Neural cell (in vitro differentiated cells): ENCODE measurements around the gene DNAJC15. TPM values are rescaled to one million over a fixed set of nuclear protein-coding genes. Genes with fewer than 3 reads are reported as not detected.

ENCODE experiments used
- H2AFZ ChIP-seq: fragments of 200-600, 300-800 bp; sonication (generic), shearing (Covaris generic); 2 replicates; pipeline ENCODE4 v1.6.0; 2014; ENCODE audit warnings: low read depth, mild to moderate bottlenecking, antibody characterized with exemption, low read length, moderate library complexity
- H3F3A ChIP-seq: fragments of 200-600 bp; shearing (Covaris generic); 2 replicates; pipeline ENCODE4 v1.6.1; 2016; ENCODE audit warnings: mild to moderate bottlenecking, moderate library complexity, mixed read lengths, antibody characterized with exemption, low read length; ENCODE audit not compliant: insufficient read depth, poor library complexity, severe bottlenecking
- H3K27ac ChIP-seq: fragments of 200-600, 300-800 bp; sonication (generic), shearing (Covaris generic); 2 replicates; pipeline ENCODE4 v1.5.1; 2014; ENCODE audit warnings: mild to moderate bottlenecking, low read length, moderate library complexity
- H3K27me3 ChIP-seq: fragments of 300-800, 200-600 bp; sonication (generic), shearing (Covaris generic); 2 replicates; pipeline ENCODE4 v1.6.0; 2014; ENCODE audit warnings: mild to moderate bottlenecking, low read depth, low read length, moderate library complexity; ENCODE audit not compliant: insufficient read depth
- H3K36me3 ChIP-seq: fragments of 300-800, 200-600 bp; sonication (generic), shearing (Covaris generic); 2 replicates; pipeline ENCODE4 v1.5.1; 2014; ENCODE audit warnings: mild to moderate bottlenecking, antibody characterized with exemption, low read length, moderate library complexity; ENCODE audit not compliant: insufficient read depth
- H3K4me2 ChIP-seq: fragments of 300-800, 200-600 bp; sonication (generic), shearing (Covaris generic); 2 replicates; pipeline ENCODE4 v1.6.0; 2014; ENCODE audit warnings: mild to moderate bottlenecking, low read length
- H3K4me3 ChIP-seq: fragments of 300-800, 200-600 bp; sonication (generic), shearing (Covaris generic); 2 replicates; pipeline ENCODE4 v1.5.1; 2014; ENCODE audit warnings: mild to moderate bottlenecking, low read length, moderate library complexity
- H3K79me2 ChIP-seq: fragments of 200-600 bp; shearing (Covaris generic); replicated peaks from 2 replicates; pipeline ENCODE4 v1.6.0; 2014; ENCODE audit warnings: mild to moderate bottlenecking, low read length, moderate library complexity; ENCODE audit not compliant: insufficient read depth
- H3K9ac ChIP-seq: fragments of 300-800, 200-600 bp; sonication (generic), shearing (Covaris generic); 2 replicates; pipeline ENCODE4 v1.6.1; 2016; ENCODE audit warnings: mild to moderate bottlenecking, low read length, mixed read lengths
- H3K9me2 ChIP-seq: fragments of 200-600 bp; shearing (Covaris generic); 2 replicates; pipeline ENCODE4 v1.6.1; 2016; ENCODE audit warnings: mild to moderate bottlenecking, low read length, mixed read lengths; ENCODE audit not compliant: insufficient read depth
- H3K9me3 ChIP-seq: fragments of 200-600, 300-800 bp; sonication (generic), shearing (Covaris generic); 2 replicates; pipeline ENCODE4 v1.6.1; 2016; ENCODE audit warnings: mild to moderate bottlenecking, mixed run types, low read length, moderate library complexity, mixed read lengths
- H4K20me1 ChIP-seq: fragments of 200-600 bp; shearing (Covaris generic); 2 replicates; pipeline ENCODE4 v1.6.1; 2016; ENCODE audit warnings: mild to moderate bottlenecking, mixed run types; ENCODE audit not compliant: insufficient read depth
- CTCF ChIP-seq: fragments of 450-650 bp; IDR thresholded peaks from 2 replicates; pipeline ENCODE4 v1.5.1; 2014; ENCODE audit warnings: antibody characterized with exemption, mild to moderate bottlenecking, moderate library complexity; ENCODE audit not compliant: poor library complexity, severe bottlenecking
- EP300 ChIP-seq: fragments of 450-650 bp; conservative IDR thresholded peaks from 2 replicates; pipeline ENCODE4 v1.6.1; 2014; ENCODE audit warnings: antibody characterized with exemption, mild to moderate bottlenecking, moderate library complexity; ENCODE audit not compliant: poor library complexity, severe bottlenecking
- EZH2 ChIP-seq: fragments of 200-600, 300-800 bp; shearing (Covaris generic), sonication (generic); IDR thresholded peaks from 2 replicates; pipeline ENCODE4 v1.6.1; 2014; ENCODE audit warnings: antibody characterized with exemption, low read length, borderline replicate concordance, mild to moderate bottlenecking; ENCODE audit not compliant: insufficient read depth, poor library complexity, severe bottlenecking
- MXI1 ChIP-seq: fragments of 450-650 bp; conservative IDR thresholded peaks from 2 replicates; pipeline ENCODE4 v1.6.1; 2014; ENCODE audit warnings: antibody characterized with exemption, mild to moderate bottlenecking; ENCODE audit not compliant: poor library complexity, severe bottlenecking
- POLR2AphosphoS5 ChIP-seq: IDR thresholded peaks from 2 replicates; pipeline ENCODE4 v1.6.1; 2012
- RAD21 ChIP-seq: fragments of 450-650 bp; conservative IDR thresholded peaks from 2 replicates; pipeline ENCODE4 v1.6.1; 2014; ENCODE audit warnings: antibody characterized with exemption, mild to moderate bottlenecking, moderate library complexity
- SMC3 ChIP-seq: fragments of 450-650 bp; conservative IDR thresholded peaks from 2 replicates; pipeline ENCODE4 v1.6.1; 2014; ENCODE audit warnings: antibody characterized with exemption, mild to moderate bottlenecking, moderate library complexity; ENCODE audit not compliant: poor library complexity
- TAF1 ChIP-seq: IDR thresholded peaks from 2 replicates; pipeline ENCODE4 v1.6.1; 2012; ENCODE audit warnings: low read depth
- polyA plus RNA-seq: library from polyadenylated mRNA; depleted of rRNA; stranded (reverse); fragments of >200 nt; gene quantifications from 2 replicates; pipeline ENCODE4 v1.2.3, GENCODE V29; 2014
- TF ChIP-seq, protein P1 (sequence below): IDR thresholded peaks from 2 replicates; pipeline ENCODE4 v1.6.1; 2012; ENCODE audit warnings: borderline replicate concordance

The DNAJC15 gene
- polyA plus RNA-seq, 1 donor from 2014 or later, result 0.84 TPM

GRCh38 chr13:42977219-42977659 is 46.1 kb upstream of the DNAJC15 start:
- H3K27ac ChIP-seq, result no peak overlapping the region
- H3K79me2 ChIP-seq, result no peaks in the 10 kb centered on the region
- H3K4me3 ChIP-seq, result no peak overlapping the region
- H3K9ac ChIP-seq, result no peak overlapping the region
- H3K27me3 ChIP-seq, result no peaks in the 10 kb centered on the region
- TF ChIP-seq POLR2AphosphoS5, result no peak
- TF ChIP-seq, protein P1, sequence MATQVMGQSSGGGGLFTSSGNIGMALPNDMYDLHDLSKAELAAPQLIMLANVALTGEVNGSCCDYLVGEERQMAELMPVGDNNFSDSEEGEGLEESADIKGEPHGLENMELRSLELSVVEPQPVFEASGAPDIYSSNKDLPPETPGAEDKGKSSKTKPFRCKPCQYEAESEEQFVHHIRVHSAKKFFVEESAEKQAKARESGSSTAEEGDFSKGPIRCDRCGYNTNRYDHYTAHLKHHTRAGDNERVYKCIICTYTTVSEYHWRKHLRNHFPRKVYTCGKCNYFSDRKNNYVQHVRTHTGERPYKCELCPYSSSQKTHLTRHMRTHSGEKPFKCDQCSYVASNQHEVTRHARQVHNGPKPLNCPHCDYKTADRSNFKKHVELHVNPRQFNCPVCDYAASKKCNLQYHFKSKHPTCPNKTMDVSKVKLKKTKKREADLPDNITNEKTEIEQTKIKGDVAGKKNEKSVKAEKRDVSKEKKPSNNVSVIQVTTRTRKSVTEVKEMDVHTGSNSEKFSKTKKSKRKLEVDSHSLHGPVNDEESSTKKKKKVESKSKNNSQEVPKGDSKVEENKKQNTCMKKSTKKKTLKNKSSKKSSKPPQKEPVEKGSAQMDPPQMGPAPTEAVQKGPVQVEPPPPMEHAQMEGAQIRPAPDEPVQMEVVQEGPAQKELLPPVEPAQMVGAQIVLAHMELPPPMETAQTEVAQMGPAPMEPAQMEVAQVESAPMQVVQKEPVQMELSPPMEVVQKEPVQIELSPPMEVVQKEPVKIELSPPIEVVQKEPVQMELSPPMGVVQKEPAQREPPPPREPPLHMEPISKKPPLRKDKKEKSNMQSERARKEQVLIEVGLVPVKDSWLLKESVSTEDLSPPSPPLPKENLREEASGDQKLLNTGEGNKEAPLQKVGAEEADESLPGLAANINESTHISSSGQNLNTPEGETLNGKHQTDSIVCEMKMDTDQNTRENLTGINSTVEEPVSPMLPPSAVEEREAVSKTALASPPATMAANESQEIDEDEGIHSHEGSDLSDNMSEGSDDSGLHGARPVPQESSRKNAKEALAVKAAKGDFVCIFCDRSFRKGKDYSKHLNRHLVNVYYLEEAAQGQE, result no peak
- no peak for TF ChIP-seq RAD21
- no peak for TF ChIP-seq MXI1
- H4K20me1 ChIP-seq, result no peaks in the 10 kb centered on the region
- H3K9me2 ChIP-seq, result no peaks in the 10 kb centered on the region
- H3K36me3 ChIP-seq, result no peaks in the 10 kb centered on the region
- H3F3A ChIP-seq, result no peaks in the 10 kb centered on the region
- H3K9me3 ChIP-seq, result no peaks in the 10 kb centered on the region
- no peak overlapping the region for H3K4me2 ChIP-seq
- no peak overlapping the region for H2AFZ ChIP-seq

GRCh38 chr13:42981317-42981716 is 42.1 kb upstream of the DNAJC15 start:
- Histone ChIP-seq H3K4me2 (no peak overlapping the region), H4K20me1 (no peaks in the 10 kb centered on the region), H2AFZ (no peak overlapping the region), H3K9me2 (no peaks in the 10 kb centered on the region), H3K36me3 (no peaks in the 10 kb centered on the region), H3K27me3 (no peaks in the 10 kb centered on the region), H3K9ac (no peak overlapping the region), H3F3A (no peaks in the 10 kb centered on the region), H3K9me3 (no peaks in the 10 kb centered on the region), H3K27ac (no peak overlapping the region), H3K79me2 (no peaks in the 10 kb centered on the region), H3K4me3 (no peak overlapping the region)
- TF ChIP-seq TAF1 (no peak), EZH2 (no peak), MXI1 (no peak), POLR2AphosphoS5 (no peak), SMC3 (no peak), EP300 (no peak), CTCF (no peak), RAD21 (no peak)
- TF ChIP-seq, protein P1, result no peak
